SK-N-DZ (cell line): ENCODE data around the gene LMF1.

ENCODE experiments used
- DNase-seq: peaks from one replicate; pipeline ENCODE4 v3.0.0-alpha.2; 2015; ENCODE audit warnings: low spot score

The LMF1 gene

DNA sequence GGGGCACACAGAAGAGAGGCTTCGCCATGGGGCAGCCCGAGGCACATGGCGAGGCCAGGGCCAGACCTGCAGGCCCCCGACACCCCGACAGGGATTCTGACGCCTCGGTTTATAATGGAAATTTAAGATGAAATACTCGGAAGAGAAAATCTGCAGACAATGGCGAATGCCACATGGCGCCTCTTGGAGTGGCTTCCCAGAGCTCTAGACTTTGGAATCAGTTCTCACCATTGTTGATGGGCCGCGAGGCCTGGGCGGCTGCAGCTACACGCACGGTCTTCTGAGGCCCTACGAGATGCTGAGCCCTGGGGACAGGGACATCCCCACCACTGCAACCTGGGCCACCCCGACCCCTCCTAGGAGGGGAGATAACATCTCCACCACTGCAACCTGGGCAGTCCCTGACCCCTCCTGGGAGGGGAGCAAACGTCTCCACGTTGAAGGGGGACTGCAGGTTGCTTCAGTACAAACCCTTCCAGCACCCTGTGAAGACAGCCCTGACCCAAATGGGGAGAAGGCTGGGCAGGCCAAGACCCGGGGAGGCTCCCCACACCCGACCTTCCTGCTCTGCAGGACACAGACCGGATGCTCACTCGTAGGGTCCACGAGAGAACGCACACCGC lies 56.9 kb downstream of the LMF1 start:
- DNase-seq: no peak

DNA sequence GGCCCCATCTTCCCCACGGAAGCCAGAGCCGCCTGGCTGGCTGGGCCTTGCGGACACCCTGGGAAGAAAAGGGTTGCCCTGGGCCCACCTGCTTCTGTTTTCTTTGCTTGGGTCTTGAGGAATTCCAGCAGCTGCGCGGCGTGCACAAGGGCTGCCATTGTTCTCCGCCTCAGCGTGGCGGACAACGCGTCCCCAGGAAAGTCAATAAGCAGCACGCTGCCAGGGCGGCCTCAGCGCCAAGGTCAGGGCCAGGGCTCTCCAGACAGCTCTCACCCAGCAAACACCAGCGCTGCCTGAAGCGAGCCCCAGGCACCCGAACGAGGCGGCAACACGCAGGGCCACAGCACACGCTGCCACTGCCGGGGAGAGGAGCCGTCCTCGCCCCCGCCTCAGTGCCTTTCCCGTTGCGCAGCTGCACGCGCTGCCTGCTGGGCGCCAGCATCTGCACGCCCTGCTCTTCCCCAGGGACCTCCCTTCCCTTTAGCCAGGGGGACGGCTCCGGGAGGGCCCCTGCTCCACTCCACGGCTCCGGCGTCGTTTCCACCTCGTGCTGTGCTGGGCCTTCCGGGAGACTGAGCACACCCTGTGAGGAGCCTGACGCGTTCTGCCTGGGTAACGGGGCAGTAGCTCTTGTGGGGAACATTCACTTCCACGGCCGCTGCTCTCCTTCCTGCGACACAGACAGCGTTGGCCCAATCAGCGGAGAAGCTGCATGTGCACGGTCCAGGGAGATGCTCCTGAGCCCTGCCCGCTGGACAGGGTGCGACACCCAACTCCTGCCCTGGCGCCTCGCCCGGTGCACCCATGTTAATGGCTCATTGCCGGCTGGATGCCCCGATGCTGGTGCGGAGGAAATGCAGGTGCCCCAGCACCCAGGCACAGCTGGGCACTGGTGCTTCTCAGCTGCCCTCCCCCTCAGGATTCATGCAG lies 57.8 kb downstream of the LMF1 start:
- DNase-seq: peak; percentile 47

DNA sequence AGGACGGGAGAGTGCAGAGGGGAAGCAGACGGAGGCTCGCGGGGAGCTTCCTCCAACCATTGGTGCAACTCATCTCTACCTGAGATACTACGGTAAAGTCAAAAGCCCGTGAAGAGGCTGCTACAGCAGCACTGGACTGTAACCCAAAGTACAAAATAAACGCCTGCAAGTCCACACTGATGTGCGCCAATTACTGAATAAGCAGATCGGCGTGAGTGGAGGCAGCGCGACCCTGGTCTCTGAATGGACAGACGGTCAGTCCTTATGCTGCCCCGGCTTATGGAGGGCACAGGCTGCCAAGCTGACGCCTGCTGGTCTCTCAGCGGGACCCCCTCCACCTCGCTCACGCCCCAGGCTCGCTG lies 58.5 kb downstream of the LMF1 start:
- DNase-seq: no peak

DNA sequence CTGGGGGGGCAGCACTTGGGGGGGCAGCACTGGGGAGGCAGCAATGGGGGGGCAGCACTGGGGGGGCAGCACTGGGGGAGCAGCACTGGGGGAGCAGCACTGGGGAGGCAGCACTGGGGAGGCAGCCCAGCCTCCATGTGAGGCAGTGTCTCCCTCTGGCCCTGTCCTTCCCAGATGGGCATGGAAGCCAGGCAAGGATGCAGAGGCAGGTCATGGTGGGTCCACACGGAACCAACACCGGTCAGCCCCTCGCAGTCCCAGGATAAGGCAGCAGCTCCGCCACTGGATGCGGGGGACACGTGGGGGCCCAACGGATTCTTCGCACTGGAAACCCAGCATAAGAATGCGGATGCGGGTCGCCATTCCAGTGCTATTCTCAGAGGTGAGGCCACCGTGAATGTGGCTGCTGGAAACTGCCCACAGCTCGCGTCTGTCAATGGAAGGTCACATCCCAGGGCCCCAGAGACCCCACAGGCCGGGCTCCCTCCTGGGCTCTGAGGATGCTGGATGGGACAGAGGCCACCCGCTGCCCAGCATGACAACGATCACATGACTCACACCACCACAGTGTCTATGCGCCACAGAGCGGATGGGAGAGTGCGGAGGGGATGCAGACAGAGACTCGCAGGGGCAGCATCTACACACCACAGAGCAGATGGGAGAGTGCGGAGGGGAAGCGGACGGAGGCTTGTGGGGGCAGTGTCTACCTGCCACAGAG lies 59.0 kb downstream of the LMF1 start:
- DNase-seq: no peak

DNA sequence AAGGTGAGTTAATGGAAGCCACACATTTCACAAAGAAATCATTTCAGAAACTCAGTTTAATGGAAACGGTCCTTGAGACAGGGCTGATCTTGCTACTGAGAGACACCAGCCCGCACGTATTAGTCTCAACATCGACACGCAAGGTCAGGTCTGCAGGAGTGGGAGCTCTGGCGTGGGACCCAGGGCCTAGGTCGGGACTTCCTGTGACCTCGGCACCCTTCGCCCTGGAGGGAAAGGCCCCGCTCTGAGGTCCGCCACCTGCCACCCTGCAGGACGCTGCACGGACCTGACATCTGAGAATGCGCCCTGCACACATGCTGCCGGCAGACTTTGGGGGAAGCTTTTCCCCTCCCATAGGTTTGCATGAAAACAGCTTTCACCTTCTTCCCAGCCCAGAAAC lies 59.7 kb downstream of the LMF1 start:
- DNase-seq: no peak

DNA sequence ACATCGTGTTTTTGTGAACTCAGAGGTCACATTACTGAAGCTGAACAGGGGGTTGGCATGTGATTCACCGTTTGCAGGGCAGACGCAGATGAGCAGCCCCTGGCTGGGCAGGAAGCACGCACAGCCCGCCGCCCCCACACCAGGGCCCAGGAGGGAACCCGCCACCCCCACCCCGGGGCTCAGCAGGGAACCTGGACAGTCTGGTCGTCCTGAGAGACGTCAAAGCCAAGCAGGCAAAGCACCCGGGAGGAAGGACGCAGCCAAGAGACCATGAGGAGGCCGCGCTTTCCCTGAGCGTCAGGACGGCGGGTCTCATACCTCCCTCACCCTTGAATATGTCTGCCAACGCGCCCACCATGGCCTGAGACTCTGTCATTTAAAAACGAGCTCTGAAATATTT lies 60.6 kb downstream of the LMF1 start:
- DNase-seq: no peak

DNA sequence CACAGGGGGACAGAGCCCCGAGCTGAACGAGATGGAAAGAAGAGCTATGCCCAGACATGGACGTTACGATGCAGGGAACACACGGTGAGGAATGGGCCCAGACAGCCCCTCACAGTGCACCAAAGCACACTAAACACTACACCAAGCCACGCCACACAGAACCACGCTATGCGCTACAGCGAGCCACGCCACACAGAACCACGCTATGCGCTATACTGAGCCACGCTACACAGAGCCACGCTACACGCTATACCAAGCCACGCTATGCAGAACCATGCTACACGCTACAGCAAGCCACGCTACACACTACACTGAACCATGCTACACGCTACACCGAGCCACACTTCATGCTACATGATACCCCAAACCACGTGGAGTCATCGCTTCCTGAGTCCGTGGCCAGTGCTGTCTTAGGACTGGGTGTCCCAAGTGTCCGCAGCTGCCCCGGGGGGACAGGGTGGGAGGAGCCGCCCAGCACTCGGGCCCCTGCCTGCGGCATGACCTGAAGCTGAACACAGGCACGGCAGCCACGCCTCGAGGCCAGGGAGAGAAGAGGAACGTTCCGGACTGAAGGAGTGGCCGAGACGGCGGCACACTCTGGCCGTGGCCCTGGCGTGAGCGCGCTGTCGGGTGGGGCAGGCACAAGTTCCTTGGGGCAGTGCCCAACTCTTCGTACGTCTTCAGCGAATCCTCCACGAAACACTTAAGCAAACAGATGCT lies 61.3 kb downstream of the LMF1 start:
- DNase-seq: no peak

DNA sequence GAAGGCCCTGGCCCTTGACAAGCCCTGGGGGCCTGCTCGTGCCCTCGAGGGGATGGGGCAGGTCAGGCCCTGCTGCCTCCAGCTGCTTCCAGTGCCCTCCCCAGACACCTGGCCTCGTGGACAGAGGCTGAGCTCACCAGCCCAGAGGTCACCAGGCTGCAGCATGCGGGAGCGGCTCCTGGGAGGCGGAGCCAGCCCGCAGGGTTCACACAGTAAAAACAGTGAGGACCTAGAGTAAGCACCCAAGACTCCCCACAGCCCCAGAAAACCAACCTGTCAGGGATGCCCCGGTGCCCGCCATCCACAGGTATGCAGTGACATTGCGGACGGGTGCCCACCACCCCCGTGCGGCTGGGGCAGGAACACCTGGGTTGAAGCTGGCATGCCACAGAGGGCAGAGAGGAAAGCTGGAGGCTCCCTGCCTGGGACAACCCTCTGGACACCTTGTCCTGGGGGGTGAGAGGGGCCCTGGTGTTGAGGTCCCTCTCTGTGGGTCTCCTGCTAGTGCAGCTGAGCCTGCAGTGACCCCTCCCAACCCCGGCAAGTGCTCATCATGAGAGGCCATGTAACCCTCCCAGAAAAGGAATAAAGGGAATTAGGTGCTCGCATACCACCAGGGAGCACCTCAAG lies 62.1 kb downstream of the LMF1 start:
- no peak for DNase-seq

DNA sequence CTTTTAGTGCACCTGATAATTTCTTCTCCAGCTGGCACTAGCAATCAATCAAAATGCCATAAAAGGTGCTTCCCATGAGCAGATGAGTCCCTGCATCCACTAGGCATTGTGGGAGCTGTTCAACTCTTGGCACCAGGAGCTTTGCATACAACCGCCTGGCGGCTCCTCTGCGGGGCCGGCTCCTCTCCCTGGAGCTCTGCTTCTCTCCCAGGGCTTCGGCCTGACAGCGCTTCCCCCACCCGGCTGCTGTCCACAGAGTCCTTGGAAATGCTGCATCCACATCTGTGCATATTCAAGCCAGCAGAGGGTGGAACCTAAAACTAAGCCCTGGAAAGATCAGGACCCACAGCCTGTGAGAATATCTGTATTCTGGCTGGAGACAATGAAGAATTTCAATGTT lies 62.9 kb downstream of the LMF1 start:
- DNase-seq: no peak

DNA sequence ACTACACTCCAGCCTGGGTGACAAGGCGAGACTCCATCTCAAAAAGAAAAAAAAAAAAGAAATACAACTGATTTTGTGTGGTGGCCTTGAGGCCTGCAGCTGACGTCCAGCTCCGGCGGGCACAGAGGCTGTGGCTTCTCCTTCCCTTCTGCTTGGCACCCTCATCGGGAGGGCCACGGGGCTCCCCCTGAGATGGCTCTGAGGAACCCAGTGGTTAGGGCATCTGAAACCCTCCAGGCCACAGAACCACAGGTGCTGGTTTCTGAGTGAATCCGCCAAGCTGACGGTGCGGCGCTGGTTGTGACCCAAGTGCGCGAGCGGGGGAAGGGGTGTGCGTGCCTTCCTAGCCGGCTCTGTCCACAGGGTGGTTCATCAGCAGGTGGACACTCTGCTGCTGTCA lies 63.4 kb downstream of the LMF1 start:
- no peak for DNase-seq

DNA sequence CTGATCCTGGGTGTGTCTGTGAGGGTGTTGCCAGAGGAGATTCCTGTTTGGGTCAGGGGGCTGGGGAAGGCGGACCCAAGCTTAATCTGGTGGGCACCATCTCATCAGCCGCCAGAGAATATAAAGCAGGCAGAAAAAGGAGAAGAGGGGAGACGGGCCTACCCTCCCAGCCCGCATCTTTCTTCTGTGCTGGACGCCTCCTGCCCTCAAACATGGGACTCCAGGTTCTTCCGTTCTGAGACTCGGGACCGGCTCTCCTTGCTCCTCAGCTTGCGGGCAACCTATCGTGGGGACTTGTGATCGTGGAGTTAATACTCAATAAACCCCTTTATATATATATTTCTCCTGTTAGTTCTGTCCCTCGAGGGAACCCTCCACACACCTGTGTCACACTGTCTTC lies 64.5 kb downstream of the LMF1 start:
- no peak for DNase-seq

DNA sequence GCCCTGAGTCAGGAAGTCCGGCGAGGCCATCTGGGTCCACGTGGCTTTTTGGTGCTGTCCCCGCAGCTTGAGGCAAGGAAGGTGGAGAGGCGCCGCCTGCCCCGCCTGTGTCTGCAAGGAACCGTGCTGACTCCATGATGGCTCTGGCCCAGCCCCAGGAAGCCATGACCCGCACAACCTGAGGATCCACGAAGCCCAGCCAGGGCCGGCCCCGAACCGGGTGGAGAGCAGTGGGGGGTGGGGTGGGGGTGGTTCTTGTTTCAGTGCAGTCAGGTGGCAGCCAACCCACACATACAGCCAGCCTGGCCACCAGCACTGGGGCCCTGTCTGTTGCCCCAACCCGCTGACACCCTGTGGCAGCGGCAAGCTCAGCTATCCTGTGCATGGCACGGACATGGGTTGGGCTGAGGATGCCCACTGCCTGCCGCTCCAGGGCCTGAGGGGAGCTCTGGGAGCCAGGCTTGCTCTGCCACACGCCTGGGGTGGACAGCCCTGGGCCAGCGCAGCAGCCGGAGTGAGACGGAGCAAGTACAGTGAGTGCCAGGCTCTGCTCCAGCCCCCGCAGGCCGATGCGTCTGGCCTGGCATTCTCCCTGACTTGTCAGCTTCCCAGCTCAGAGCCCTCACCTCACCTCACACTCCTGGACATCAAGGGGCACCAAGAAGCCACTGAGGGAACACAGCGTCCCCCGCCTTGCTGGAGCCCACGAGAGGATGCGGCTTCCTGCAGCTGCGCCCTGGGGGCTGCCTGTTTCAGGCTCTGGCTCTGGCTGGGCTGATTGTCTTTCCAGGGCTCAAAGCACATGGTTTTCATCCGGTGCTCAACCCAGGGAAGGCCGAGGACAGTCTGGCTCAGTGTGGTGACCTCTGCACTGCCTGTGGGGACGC lies 68.8 kb downstream of the LMF1 start:
- no peak for DNase-seq

DNA sequence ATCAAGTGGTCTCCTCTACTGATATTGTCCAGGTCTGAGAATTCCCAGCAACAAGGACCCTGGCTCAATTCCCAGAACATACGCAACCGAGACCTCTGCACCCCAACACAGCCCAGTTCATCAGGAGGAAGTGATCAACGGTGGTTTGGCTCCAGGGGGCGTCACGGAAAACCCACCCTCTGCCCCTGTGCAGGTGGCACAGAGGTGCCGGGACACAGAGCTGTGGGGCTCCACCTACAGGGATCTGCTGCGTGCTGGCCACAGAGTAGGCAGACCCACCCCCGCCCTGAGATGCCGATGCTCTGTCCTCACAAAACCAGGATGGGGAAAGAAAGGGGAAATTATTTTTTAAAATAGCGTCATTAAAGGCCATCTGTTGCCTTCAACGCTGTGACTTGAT lies 69.6 kb downstream of the LMF1 start:
- DNase-seq: no peak

DNA sequence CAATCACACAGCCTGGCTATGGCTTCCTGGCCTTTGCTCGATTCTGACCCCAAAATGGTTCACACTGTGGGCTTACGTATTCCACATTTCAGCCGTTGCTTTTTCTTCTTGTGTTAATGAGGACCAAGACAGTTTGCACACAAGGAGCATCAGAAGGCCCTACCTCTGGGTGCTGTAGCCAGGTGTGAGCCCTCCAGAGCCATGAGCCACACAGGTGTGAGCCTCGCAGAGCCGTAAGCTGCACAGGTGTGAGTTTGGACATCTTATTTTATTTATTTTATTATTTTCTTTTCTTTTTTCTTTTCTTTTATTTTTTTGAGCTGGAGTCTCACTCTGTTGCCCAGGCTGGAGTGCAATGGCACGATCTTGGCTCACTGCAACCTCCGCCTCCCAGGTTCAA lies 70.6 kb downstream of the LMF1 start:
- DNase-seq: no peak

DNA sequence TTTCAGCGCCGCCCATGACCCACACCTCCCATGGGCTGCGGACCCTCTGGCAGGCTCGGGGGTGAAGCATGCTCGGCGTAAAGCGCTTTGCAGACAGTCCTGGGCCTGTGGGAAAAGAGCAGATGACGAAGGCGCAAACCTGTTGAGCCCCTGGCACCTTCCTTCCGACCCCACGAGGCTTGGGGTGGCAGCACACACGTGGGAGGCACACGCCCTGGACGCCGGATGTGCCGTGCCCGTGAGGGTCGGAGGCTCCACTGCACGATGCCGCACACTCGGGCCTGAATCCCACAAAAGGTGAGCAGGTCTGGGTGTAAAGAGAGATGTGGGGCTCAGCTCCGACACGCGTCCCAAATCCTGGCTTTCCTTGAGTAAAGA lies 71.1 kb downstream of the LMF1 start:
- no peak for DNase-seq

DNA sequence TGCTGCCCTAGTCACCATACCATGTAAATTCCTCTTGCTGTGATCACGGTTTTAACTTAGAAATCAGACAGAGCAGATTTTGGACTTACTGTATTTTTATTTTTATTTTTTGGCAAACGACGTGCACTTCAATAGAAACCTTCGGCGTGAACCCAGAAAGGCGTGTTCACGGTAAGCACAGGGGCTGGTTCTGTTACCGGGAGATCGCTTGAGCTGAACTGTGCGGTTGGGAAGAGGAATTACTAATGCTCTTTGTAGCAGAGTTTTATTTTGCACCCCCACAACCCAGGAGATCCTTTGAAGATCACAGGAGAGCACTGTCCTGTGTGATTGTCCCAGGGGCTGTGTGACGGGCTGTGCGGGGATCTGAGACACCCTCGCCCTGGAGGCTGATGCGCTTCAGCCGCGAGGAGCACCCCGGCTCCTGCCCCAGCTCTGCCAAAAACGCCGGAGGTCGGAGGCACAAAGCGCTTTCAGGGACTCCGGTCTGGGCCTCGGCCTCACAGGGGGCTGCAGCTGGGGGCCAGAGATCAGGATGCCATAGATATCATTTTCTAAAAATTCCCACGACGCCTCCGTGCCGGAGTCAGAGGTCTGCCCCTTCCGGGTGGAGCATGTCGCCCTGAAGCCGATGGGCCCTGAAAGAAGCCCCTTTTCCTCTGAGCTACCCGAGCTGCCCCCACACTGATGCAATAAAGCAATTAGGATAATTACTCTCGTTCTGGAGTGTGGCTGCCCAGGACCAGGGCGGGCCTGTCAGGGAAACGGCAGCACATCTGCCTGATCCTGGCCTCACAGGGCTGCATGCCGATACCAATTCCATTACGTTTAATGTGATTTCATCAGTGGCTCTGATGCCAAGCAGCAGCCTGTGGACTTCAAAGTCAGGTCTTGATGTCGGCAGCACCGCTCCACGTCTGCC lies 71.8 kb downstream of the LMF1 start:
- DNase-seq: peak; percentile 66

DNA sequence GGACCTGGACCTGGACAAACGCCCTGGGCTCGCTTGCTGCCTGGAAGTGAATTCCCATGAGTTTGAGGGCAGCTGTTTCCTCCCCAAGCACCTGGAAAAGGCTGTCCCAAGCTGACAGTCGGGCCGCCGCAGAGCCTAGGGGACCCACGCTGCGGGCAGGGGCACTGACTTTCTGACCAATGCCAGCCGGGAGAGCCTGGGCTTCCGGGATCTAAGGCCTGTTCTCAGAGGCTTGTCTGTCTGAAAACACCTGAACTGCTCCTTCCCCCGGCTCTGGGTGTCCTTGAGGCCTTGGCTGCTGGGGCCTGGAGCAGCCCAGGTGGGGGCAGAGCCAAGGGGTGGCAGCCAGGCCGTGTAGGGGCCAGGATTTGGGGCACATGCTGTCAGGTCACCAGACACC lies 72.6 kb downstream of the LMF1 start:
- DNase-seq: no peak

DNA sequence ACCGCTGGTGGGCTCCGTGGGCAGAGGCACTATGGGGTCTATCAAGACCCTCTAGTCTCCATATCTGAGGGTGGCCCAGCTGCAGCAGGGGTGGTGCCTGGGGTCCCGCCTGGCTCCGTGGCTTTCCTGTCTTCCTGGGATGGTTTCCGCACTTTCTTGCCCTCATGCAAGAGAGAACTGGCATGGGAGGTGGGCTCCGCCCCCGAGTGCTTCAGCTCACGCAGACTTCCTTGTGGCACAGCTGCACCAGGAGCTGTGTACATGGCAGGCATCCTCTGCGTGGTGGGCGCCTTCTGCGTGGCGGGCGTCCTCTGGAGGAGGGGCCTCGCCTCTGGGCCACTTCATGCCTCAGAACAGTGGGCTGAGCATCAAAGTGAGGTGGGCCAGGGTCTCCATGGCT lies 73.1 kb downstream of the LMF1 start:
- DNase-seq: no peak

DNA sequence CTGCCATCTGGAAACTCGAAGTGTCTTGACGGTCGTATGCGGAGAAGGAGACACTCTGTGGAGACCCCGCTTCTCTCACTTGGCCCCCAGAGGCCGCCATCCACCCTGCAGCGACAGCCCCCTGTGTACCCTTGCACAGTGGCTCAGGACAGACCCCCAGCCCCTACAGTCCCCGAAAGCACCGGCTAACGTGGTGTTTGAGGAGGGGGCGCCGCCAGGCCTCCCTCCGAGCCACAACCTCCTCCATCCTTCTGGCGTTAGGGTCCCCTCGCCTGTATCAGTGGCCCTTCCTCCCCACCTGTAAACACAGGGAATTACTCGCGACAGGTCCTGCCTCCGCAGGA lies 73.6 kb downstream of the LMF1 start:
- no peak for DNase-seq
